Body of pancreas (tissue), 4 donors: ENCODE data around the gene CRACR2B. TPM values are rescaled to one million over a fixed set of nuclear protein-coding genes. Genes with fewer than 3 reads are reported as not detected.
A peak's percentile ranks its signal among the peaks of the same experiment; 100 is the strongest.

Experiments used
- ATAC-seq: fragments of 150-250 bp; one replicate; pipeline ENCODE4 v1.9.1; 2016
- DNase-seq, 4 donors: peaks; one replicate each; pipeline ENCODE4 v3.0.0-alpha.2; 2019
- H3K27ac ChIP-seq, 4 donors: fragments of 200-600 bp; sonication (generic); 1 replicate in 3 of 4; 2 replicates in 1 of 4; pipeline versions ENCODE4 v1.5.1 to v1.6.1; 2016 to 2019; ENCODE audit warnings: mild to moderate bottlenecking in 1 of 4, mixed read lengths in 1 of 4, moderate library complexity in 1 of 4
- H3K27me3 ChIP-seq, 2 donors: fragments of 200-600 bp; sonication (generic); one replicate each; pipeline ENCODE4 v1.6.0; 2016; ENCODE audit warnings: mild to moderate bottlenecking in 1 of 2
- H3K36me3 ChIP-seq, 2 donors: fragments of 200-600 bp; sonication (generic); replicated peaks in 1 of 2; 2 replicates each; pipeline ENCODE4 v1.5.1; 2016; ENCODE audit warnings: low read depth in 2 of 2; ENCODE audit not compliant: insufficient read depth in 1 of 2
- H3K4me1 ChIP-seq: fragments of 200-600 bp; sonication (generic); one replicate; pipeline ENCODE4 v1.6.0; 2016
- H3K4me3 ChIP-seq, 2 donors: fragments of 200-600 bp; sonication (generic); 1 replicate in 1 of 2; 2 replicates in 1 of 2; pipeline ENCODE4 v1.5.1; 2016 to 2019
- H3K9me3 ChIP-seq, 3 donors: fragments of 200-600 bp; sonication (generic); 1 replicate in 2 of 3; 2 replicates in 1 of 3; pipeline ENCODE4 v1.5.1; 2016
- POLR2A ChIP-seq, 3 donors: fragments of 450-650 bp; IDR thresholded peaks; one replicate each; pipeline ENCODE4 v1.6.1; 2016; ENCODE audit warnings: antibody characterized with exemption in 3 of 3, mild to moderate bottlenecking in 2 of 3
- WGBS, 2 donors: methylation state at CpG; one replicate each; pipeline ENCODE4 v1.1.5; 2017; 5-methylcytosine and 5-hydroxymethylcytosine counted together
- intact Hi-C: fragments of 100-400 bp; cut with DNase I; formaldehyde crosslinking; loops from one replicate; pipeline ENCODE4 v1.15.1; 2023
- small RNA-seq: library from RNA; depleted of rRNA; stranded (forward); fragments of <200 nt; gene quantifications from one replicate; pipeline ENCODE3, GENCODE V24; 2016
- total RNA-seq, 2 donors: library from RNA; depleted of rRNA; stranded (reverse); fragments of >200 nt; gene quantifications; one replicate each; pipeline ENCODE4 v1.1.0, GENCODE V29; 2016
- TF ChIP-seq, protein P1 (sequence below), 7 experiments: fragments of 450-650 bp in 4 of 7; fragments of 200-600 bp in 3 of 7; sonication (generic) in 3 of 7; IDR thresholded peaks; one replicate each; pipeline ENCODE4 v1.5.1; 2016 to 2019; ENCODE audit warnings: antibody characterized with exemption in 7 of 7

The CRACR2B gene
- total RNA-seq, 2 donors from 2014 or later = 134 to 368 TPM

DNA sequence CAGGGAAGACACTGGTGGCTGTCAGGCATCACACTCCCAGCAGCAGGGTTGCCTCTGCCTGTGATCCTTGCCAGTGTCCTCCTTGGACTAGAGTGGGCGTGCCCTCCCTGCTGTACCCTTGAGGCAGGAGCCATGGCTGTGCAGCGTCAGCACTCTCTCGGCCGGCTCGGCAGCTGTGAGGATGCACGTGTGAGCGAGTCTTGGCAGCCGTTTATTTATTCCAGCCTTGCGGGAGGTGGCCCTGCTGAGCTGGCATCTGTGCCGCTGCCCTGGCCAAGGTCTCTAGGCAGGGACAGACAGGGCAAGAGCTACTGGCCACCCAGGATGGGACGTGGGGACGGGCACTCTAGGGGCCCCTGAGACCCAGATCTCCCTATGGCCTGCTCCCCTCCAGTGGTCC is 48.8 kb downstream of the CRACR2B start:
- ATAC-seq (peak; percentile 88), DNase-seq (peak; percentile 76 to 88 (median 86))
- H3K27me3 ChIP-seq = no peaks in the 10 kb centered on the region
- WGBS, 2 donors = 23 to 40% methylated on average over 5 to 12 of the region's 12 CpGs
- no peaks in the 10 kb centered on the region for H3K36me3 ChIP-seq
- H3K4me1 ChIP-seq = peaks cover 18% of the 10 kb centered on the region
- no peak overlapping the region for H3K4me3 ChIP-seq
- no peaks in the 10 kb centered on the region for H3K9me3 ChIP-seq
- peak overlapping the region in 1 of 4 donors; percentile 26 for H3K27ac ChIP-seq
- TF ChIP-seq, protein P1, sequence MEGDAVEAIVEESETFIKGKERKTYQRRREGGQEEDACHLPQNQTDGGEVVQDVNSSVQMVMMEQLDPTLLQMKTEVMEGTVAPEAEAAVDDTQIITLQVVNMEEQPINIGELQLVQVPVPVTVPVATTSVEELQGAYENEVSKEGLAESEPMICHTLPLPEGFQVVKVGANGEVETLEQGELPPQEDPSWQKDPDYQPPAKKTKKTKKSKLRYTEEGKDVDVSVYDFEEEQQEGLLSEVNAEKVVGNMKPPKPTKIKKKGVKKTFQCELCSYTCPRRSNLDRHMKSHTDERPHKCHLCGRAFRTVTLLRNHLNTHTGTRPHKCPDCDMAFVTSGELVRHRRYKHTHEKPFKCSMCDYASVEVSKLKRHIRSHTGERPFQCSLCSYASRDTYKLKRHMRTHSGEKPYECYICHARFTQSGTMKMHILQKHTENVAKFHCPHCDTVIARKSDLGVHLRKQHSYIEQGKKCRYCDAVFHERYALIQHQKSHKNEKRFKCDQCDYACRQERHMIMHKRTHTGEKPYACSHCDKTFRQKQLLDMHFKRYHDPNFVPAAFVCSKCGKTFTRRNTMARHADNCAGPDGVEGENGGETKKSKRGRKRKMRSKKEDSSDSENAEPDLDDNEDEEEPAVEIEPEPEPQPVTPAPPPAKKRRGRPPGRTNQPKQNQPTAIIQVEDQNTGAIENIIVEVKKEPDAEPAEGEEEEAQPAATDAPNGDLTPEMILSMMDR (IDR thresholded peaks at IDR 0.05) = no peak
- no peak for TF ChIP-seq POLR2A (IDR thresholded peaks at IDR 0.05)
- intact Hi-C loops = no loop called here

DNA sequence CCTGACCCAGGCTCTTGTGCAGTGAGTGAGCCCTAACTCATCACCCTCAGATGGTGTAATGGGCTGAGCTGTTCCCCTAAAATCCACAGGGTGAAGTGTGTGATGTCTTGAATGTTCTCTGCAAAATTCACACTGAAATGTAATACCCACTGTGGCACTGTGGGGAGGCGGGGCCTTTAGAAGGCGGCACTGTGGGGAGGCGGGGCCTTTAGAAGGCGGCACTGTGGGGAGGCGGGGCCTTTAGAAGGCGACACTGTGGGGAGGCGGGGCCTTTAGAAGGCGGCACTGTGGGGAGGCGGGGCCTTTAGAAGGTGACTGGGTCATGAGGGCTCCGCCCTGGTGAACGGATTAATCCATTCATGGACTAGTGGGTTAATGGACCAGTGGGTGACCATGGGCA is 49.8 kb downstream of the CRACR2B start:
- H3K36me3 ChIP-seq = no peaks in the 10 kb centered on the region
- H3K9me3 ChIP-seq = no peaks in the 10 kb centered on the region

DNA sequence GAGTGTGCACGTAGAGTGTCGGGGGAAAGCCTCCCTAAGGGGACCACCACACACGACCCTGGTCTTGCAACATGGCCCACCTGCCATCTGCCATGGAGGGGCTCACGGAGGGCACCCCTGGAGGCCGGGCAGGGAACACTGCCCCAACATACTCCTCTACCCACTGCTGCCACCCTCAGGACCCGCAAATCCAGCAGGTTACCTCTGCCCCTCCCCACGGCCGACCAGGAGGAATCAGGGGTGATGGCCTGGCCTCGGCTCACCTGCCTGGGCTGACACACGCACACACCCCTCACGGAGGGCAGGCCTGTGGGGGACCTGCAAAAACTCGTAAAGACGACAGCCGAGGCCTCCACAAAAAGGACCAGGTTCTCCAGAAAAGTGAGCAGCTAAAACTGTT is 52.7 kb downstream of the CRACR2B start:
- H3K9me3 ChIP-seq = no peaks in the 10 kb centered on the region
- ATAC-seq (no peak), DNase-seq (no peak)
- H3K36me3 ChIP-seq = no peaks in the 10 kb centered on the region
- no peaks in the 10 kb centered on the region for H3K27me3 ChIP-seq
- no peak overlapping the region for H3K4me3 ChIP-seq
- WGBS, 2 donors = 85 to 100% methylated on average over 1 to 14 of the region's 14 CpGs
- peaks cover 16% of the 10 kb centered on the region for H3K4me1 ChIP-seq
- TF ChIP-seq, protein P1 (IDR thresholded peaks at IDR 0.05) = no peak
- TF ChIP-seq POLR2A (IDR thresholded peaks at IDR 0.05) = no peak
- H3K27ac ChIP-seq = no peak overlapping the region
- intact Hi-C loops = no loop called here

More for the DNA sequence above, 49.8 kb downstream of the CRACR2B start:
- H3K27ac ChIP-seq = no peak overlapping the region
- intact Hi-C loops = no loop called here
- no peaks in the 10 kb centered on the region for H3K27me3 ChIP-seq
- H3K4me3 ChIP-seq = no peak overlapping the region
- DNase-seq = no peak
- peaks cover 18% of the 10 kb centered on the region for H3K4me1 ChIP-seq
- TF ChIP-seq, protein P1 (IDR thresholded peaks at IDR 0.05) = no peak
- no peak for TF ChIP-seq POLR2A (IDR thresholded peaks at IDR 0.05)
- no peak for ATAC-seq
- 92 to 93% methylated on average over 11 of the region's 11 CpGs for WGBS, 2 donors

Small RNAs within 50 kb of the gene (small RNA-seq; reads per million reads assigned to genes)
- not detected for gene SNORA52

Other genes starting within 250 kb of the CRACR2B start
- 10 to 100 TPM; 10.4 to 10.9 TPM for gene IRF7, start 212.0 kb upstream of the CRACR2B start, total RNA-seq
- 10 to 100 TPM in 1 of 2 donors, not detected in 1; 14.5 TPM for gene CDHR5, start 203.0 kb upstream of the CRACR2B start, total RNA-seq
- not detected for gene SCT, start 200.7 kb upstream of the CRACR2B start, total RNA-seq
- 1 to 10 TPM in 1 of 2 donors, not detected in 1; 3.0 TPM for gene DRD4, start 190.7 kb upstream of the CRACR2B start, total RNA-seq
- gene DEAF1, start 132.7 kb upstream of the CRACR2B start, total RNA-seq = 10 to 100 TPM; 15.8 to 28.0 TPM
- gene TMEM80, start 132.1 kb upstream of the CRACR2B start, total RNA-seq = 10 to 100 TPM; 21.8 to 36.3 TPM
- gene EPS8L2, start 121.7 kb upstream of the CRACR2B start, total RNA-seq = 100 to 1,000 TPM; 126 to 153 TPM
- 100 to 1,000 TPM in 1 of 2 donors, 10 to 100 TPM in 1; 78.9 to 119 TPM for gene TALDO1, start 80.5 kb upstream of the CRACR2B start, total RNA-seq
- gene GATD1, start 50.4 kb upstream of the CRACR2B start, total RNA-seq = 10 to 100 TPM; 14.0 to 28.7 TPM
- gene CEND1, start 37.8 kb upstream of the CRACR2B start, total RNA-seq = under 1 TPM in 1 of 2 donors, not detected in 1; 0.78 TPM
- 10 to 100 TPM; 55.8 to 69.5 TPM for gene SLC25A22, start 29.6 kb upstream of the CRACR2B start, total RNA-seq
- gene PIDD1, start 22.7 kb upstream of the CRACR2B start, total RNA-seq = 10 to 100 TPM; 11.9 to 98.6 TPM
- 100 to 1,000 TPM; 395 to 402 TPM for gene RPLP2, start 18.0 kb upstream of the CRACR2B start, total RNA-seq
- 100 to 1,000 TPM in 1 of 2 donors, 10 to 100 TPM in 1; 72.1 to 351 TPM for gene PNPLA2, start 9.0 kb upstream of the CRACR2B start, total RNA-seq
- gene CD151, start 5.0 kb downstream of the CRACR2B start, total RNA-seq = 100 to 1,000 TPM; 152 to 282 TPM
- 10 to 100 TPM; 33.5 to 83.4 TPM for gene POLR2L, start 14.6 kb downstream of the CRACR2B start, total RNA-seq
- 10 to 100 TPM; 44.9 to 87.7 TPM for gene TSPAN4, start 14.9 kb downstream of the CRACR2B start, total RNA-seq
- 10 to 100 TPM; 39.4 to 81.4 TPM for gene CHID1, start 82.9 kb downstream of the CRACR2B start, total RNA-seq
- gene AP2A2, start 98.0 kb downstream of the CRACR2B start, total RNA-seq = 10 to 100 TPM; 40.7 to 77.8 TPM
- 100 to 1,000 TPM; 101 to 194 TPM for gene MUC6, start 208.8 kb downstream of the CRACR2B start, total RNA-seq
- gene MUC2, start 247.0 kb downstream of the CRACR2B start, total RNA-seq = under 1 TPM in 1 of 2 donors, not detected in 1; under 0.01 TPM